ENCODE results near the gene ASIC1. TPM values are rescaled to one million over a fixed set of nuclear protein-coding genes. Genes with fewer than 3 reads are reported as not detected.
A peak's percentile ranks its signal among the peaks of the same experiment; 100 is the strongest.

ASIC1 gene
- total and polyA plus RNA-seq, 2 of the 13 experiments (the other 11 are each of a cell fraction or from before 2014, with no cell fraction given): 0.44 to 1.5 TPM

- TSS peak; percentile 10 for BruUV-seq (replicated peaks)
- in situ Hi-C loops (cut with HindIII; ENCODE audit: extremely low pct_ligation_motif_present, low pct_unique_long_range_greater_than_20kb) (no loop called here), intact Hi-C loops (cut with micrococcal nuclease; ENCODE audit: unreplicated experiment) (no loop called here)
- H3K4me2 ChIP-seq (ENCODE audit: low read depth, low read length): no peak overlapping the region
- no peaks in the 10 kb centered on the region for H3K27me3 ChIP-seq (ENCODE audit: control insufficient read depth in 1 of 2, insufficient read depth in 2 of 2, low read length in 2 of 2)
- ATAC-seq (no peak), FAIRE-seq (no peak), DNase-seq (ENCODE audit: low spot score) (no peak)
- H3K36me3 ChIP-seq (replicated peaks in 1 of 2; ENCODE audit: control insufficient read depth in 1 of 2, insufficient read depth in 2 of 2, low read length in 2 of 2): peaks cover 24 to 49% of the 10 kb centered on the region in 2 experiments
- no peaks in the 10 kb centered on the region for H3K9me3 ChIP-seq (ENCODE audit: low read length)
- peaks cover 32% of the 10 kb centered on the region for H3K4me1 ChIP-seq (ENCODE audit: insufficient read depth, low read length)
- CTCF ChIA-PET (ENCODE audit: low intra/inter-chr PET ratio, low total read pairs): no interaction called here
- H3K9ac ChIP-seq (ENCODE audit: insufficient read depth, low read depth, low read length): no peak overlapping the region
- H3K79me2 ChIP-seq (ENCODE audit: insufficient read depth, low read length): no peaks in the 10 kb centered on the region
- POLR2A ChIA-PET: interaction anchor here (0.8 to 2.3 kb wide), 3 partner anchors 12 to 16 kb away, joined by 3 to 10 read pairs (median 3); no protein-coding TSS in a partner anchor
- 95% methylated on average over 4 of the region's 5 CpGs for WGBS (ENCODE audit: low lambda C conversion rate)
- no peak overlapping the region for H2AFZ ChIP-seq (ENCODE audit: low read length)
- H3K27ac ChIP-seq (ENCODE audit: extremely low read length, insufficient read depth, low read length): no peak overlapping the region
- no peaks in the 10 kb centered on the region for H4K20me1 ChIP-seq (ENCODE audit: insufficient read depth, low read length)
- H3K4me3 ChIP-seq (replicated peaks in 1 of 3; ENCODE audit: insufficient read depth in 1 of 3, low read depth in 2 of 3, low read length in 3 of 3): no peak overlapping the region
- no peak for TF ChIP-seq PBX3 (CRISPR knock-in tag; IDR thresholded peaks at IDR 0.05; ENCODE audit: borderline replicate concordance)
- no peak for TF ChIP-seq ZFP37 (CRISPR knock-in tag; IDR thresholded peaks at IDR 0.05; ENCODE audit: borderline replicate concordance)
- no peak for TF ChIP-seq SMYD3 (CRISPR knock-in tag; IDR thresholded peaks at IDR 0.05)
- TF ChIP-seq SMAD9 (CRISPR knock-in tag; IDR thresholded peaks at IDR 0.05): no peak
- no peak for TF ChIP-seq JDP2 (CRISPR knock-in tag; IDR thresholded peaks at IDR 0.05; ENCODE audit: borderline replicate concordance)
- no peak for TF ChIP-seq ZNF430 (CRISPR knock-in tag; IDR thresholded peaks at IDR 0.05)
- TF ChIP-seq RBM22 (optimal IDR thresholded peaks at IDR 0.05; ENCODE audit: low read length): no peak
- no peak for TF ChIP-seq ZNF883 (CRISPR knock-in tag; IDR thresholded peaks at IDR 0.05; ENCODE audit: not compliant biosample characterization)
- TF ChIP-seq ZNF746 (CRISPR knock-in tag; IDR thresholded peaks at IDR 0.05): no peak
- TF ChIP-seq ZNF235 (CRISPR knock-in tag; IDR thresholded peaks at IDR 0.05; ENCODE audit: borderline replicate concordance): no peak
- TF ChIP-seq ZNF414 (CRISPR knock-in tag; IDR thresholded peaks at IDR 0.05): no peak
- no peak for TF ChIP-seq NCOA2 (CRISPR knock-in tag; IDR thresholded peaks at IDR 0.05)
- TF ChIP-seq KLF15 (CRISPR knock-in tag; IDR thresholded peaks at IDR 0.05; ENCODE audit: borderline replicate concordance): no peak
- no peak for TF ChIP-seq SP4 (CRISPR knock-in tag; IDR thresholded peaks at IDR 0.05)
- TF ChIP-seq MLXIP (CRISPR knock-in tag; IDR thresholded peaks at IDR 0.05; ENCODE audit: borderline replicate concordance): no peak
These were observed 42.1 kb downstream of the ASIC1 start for GRCh38 chr12:50099302-50100008.

Data from HepG2 (cell line).